IPS-11a (cell line): ENCODE measurements around the gene CHRDL1.

Source experiments
- H3K4me3 ChIP-seq: one replicate; pipeline ENCODE4 v1.5.1; 2013; ENCODE audit warnings: low read depth, low read length, control low read depth

Gene CHRDL1

GRCh38 chrX:110743679-110744340 lies 51.8 kb downstream of the CHRDL1 start:
- no peak overlapping the region for H3K4me3 ChIP-seq

DNA sequence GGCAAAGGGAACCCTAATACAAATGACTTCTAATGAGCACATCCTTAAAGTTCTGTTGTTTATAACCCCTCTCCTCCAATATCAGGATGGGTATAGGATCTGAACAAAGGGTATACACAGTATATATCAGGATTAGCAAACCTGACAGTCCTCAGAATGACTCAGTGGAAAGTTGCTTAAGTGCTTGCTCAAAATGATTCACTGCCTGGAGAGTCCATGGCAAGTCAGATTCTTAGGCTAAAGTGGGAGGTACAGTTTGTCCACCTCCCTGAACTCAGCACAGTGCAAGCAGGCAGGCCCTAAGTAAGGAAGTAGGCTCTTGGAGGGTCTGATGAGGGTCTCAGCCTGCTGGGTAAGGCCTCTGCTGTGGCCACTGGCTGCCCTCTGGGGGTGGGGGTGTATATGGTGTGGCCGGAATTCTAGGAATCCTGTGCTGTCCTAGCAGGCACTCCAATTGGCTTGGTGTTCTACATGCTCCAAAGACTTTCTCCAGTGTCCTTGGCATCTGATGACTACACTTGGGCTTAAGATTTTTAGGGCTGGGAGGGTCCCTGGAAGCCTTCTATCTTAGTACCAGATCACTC lies 54.3 kb downstream of the CHRDL1 start:
- no peak overlapping the region for H3K4me3 ChIP-seq

DNA sequence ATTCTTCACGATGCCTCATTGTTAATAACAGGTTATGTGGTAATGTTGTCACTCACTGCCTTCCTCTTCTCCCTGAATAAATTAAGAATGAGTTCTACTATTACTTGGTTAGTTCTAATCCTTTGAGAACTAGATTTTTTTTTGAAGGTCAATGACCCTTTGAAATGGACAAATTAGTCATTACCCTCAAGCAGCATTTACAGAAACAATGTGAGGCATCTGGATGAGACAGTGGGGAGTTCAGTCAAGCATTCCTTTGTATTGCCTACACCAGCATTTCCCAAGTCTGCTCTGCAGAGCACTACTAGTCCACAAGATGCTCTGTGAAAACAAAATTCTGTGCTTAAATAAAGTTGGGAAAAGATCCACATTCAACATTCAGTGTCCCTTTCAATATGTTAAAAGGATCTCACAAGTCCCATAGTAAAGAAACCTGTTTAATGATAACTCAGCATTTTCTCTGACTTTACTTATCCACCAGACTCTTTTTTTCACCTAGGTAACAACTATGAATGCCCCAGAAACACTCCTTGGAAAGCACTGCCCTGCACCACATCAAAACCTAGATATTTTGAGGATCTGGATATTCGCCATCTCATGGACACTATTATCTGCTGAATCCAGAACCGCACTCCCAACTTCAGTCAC lies 60.6 kb downstream of the CHRDL1 start:
- H3K4me3 ChIP-seq = no peak overlapping the region

GRCh38 chrX:110734271-110734670 lies 61.3 kb downstream of the CHRDL1 start:
- no peak overlapping the region for H3K4me3 ChIP-seq

DNA sequence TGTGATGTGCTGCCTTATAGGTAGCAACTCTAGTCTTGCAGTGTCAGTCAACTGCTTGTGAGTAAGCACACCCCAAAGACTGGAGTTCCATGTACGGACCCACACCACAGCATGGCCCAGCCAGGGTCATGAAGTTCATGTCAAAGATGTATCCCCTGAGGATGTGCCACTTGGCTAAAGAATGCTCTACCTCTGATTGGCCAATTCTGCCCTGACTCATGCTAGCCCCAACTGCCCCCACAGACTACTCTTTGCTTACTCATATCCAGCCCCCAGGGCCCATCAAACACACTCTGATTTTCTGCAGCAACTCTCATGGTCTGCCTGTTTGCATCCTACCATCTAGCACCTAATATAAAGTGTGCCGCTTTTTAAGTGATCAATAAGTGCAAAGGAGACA lies 62.5 kb downstream of the CHRDL1 start:
- H3K4me3 ChIP-seq = no peak overlapping the region

DNA sequence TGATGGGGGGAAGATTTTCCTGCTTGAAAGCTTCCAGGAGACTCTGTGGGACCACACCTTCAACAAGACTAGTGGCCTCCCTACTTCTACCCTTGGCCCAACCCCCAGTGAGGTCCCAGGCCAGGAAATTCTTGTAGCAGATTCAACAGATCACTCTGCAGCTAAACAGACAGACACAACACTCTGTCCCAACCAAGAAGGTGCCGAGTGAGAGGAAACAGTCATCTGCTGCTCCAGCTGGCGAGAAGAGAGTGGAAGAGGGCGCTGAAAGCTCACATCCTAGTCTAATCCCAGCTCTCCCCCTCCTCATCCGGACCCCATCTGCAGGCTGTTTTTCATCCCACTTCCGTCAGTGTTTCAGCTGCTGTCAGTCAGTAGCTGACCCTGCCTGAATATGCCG lies 63.4 kb downstream of the CHRDL1 start:
- no peak overlapping the region for H3K4me3 ChIP-seq

GRCh38 chrX:110723844-110724243 lies 71.8 kb downstream of the CHRDL1 start:
- H3K4me3 ChIP-seq = no peak overlapping the region

- H3K4me3 ChIP-seq = no peak overlapping the region
These were observed 73.5 kb downstream of the CHRDL1 start for GRCh38 chrX:110722135-110722534.

DNA sequence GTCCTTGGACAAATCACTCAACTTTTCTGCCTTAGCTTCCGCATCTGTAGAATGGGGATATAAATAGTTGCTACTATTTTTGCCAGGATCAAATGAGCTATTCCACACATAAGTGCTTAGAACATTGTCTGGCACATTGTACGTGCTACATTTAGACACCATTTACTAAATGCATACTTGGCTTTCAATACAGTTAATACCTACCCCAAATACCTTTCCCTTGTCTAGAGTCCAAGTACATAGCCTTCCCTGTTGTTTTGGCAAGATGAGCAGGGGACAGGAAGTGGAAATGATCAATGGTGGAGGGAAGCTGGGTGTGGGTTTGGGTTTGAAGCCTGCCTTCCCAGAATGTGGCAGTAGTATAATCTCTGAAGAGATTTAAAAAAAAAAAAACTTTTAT lies 82.0 kb downstream of the CHRDL1 start:
- no peak overlapping the region for H3K4me3 ChIP-seq

GRCh38 chrX:110706446-110706845 lies 89.2 kb downstream of the CHRDL1 start:
- no peak overlapping the region for H3K4me3 ChIP-seq

- H3K4me3 ChIP-seq = no peak overlapping the region
These were observed 92.0 kb downstream of the CHRDL1 start for GRCh38 chrX:110703641-110704040.

DNA sequence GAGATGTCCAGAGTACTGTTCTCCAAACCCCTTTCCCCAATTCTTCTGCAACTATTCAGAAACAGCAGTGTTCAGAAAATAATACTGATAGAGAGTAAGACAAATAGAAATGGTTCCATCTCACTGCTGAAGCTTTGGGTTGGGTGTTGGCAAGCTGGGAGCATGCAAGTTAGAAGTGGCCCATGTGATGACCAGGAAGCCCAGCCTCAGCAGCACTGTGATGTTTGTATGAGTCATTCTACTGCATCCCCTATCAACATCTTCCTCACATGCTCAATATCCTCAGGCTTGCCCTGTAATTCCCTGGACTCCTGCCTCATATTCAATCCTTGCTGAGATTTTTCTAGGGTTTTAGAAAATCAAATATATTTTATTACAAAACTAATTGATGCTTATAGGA lies 96.5 kb downstream of the CHRDL1 start:
- no peak overlapping the region for H3K4me3 ChIP-seq

- no peak overlapping the region for H3K4me3 ChIP-seq
These were observed 96.9 kb downstream of the CHRDL1 start for GRCh38 chrX:110698696-110699095.

DNA sequence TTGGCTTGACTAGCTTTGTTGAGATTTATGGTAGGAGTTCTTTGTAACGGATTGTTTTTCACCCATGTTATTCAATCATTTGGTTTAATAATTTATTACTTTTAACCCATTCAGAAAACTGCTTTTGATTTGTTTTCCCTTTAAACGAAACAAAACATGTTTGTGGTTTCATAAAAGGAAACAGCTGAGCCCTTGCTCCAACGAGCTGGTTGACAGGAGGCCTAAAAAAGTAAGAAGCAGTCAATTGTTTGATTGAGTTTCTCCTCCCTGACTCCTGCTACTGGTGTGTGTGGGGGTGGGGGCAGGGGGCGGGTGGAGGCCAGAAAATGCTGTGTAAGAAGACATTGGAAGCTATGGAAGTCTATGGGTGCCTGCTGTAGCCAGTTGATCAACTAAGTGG lies 102.8 kb downstream of the CHRDL1 start:
- H3K4me3 ChIP-seq = no peak overlapping the region

DNA sequence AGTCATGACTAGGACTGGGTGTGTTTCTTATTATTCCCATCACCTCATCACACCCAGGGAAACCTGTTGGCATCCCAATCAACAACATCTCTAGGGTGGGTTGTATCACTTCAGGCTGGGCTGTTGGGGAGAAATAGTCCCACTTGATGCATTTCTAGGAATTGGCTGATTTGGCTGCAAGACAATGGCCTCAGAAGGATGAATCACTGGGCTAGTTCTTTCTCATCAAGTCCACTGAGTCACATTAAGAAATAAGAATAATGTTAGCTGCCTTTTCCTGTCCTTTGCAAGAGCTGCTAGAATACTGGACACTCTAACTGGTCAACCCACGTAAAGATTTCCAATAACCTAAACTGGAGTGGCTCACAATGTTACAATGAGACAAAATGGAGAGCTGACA lies 104.2 kb downstream of the CHRDL1 start:
- H3K4me3 ChIP-seq = no peak overlapping the region

DNA sequence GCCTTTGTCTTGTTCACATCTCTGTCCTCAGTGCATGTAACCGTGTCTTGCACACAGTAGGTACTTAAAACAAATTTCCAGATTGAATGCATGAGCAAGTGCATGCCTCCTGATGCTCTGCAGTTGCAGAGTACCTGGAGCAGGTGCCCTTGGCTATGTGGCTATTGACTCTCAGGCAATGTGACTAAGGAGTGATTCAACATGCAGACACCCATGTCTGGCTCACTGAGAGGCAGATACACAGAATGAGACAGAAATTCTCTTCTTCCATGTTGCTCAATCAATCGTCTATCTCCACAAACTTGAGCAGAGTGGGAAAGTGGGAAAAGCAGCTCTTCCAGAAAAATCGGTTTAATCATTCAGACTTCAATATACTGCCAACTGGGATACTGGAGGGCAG lies 111.0 kb downstream of the CHRDL1 start:
- no peak overlapping the region for H3K4me3 ChIP-seq

GRCh38 chrX:110683925-110684324 lies 111.7 kb downstream of the CHRDL1 start:
- H3K4me3 ChIP-seq = no peak overlapping the region

DNA sequence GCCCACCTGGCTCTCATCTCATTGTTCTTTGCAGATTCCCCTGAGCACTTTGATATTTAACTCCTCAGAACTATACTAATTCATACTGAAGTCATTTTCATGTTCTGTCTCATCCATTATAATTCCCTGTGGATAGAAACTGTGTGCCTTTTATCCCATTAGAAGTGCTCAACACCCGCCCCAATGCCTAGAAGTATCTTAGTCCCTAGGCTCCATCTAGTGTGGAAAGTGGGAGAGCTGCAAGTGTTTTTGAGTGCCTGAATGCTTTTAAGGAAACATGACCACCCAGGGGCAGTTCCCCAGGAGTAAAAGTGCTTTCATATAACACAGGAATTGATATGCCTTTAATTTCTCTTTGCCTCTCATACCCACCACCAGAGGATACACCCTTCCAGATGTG lies 117.0 kb downstream of the CHRDL1 start:
- H3K4me3 ChIP-seq = no peak overlapping the region

DNA sequence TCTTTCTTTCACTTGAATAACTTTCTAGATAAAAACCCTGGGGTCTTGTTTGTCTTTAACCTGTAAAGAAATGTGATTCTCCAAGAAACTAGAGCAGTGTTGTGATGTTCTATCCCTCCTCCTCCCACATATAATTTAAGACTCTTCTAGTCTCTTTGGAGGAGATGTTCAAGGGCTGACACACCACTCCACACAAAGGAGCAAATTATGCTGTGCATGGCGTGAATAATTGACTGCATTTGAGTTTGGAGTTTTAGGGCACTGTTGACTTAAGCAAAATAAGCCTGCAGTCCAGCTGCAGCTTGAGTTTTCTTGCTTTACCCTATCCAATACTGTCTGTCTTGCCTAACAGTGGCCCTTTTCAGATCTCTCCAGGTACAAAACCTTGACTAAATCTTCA lies 119.7 kb downstream of the CHRDL1 start:
- no peak overlapping the region for H3K4me3 ChIP-seq

DNA sequence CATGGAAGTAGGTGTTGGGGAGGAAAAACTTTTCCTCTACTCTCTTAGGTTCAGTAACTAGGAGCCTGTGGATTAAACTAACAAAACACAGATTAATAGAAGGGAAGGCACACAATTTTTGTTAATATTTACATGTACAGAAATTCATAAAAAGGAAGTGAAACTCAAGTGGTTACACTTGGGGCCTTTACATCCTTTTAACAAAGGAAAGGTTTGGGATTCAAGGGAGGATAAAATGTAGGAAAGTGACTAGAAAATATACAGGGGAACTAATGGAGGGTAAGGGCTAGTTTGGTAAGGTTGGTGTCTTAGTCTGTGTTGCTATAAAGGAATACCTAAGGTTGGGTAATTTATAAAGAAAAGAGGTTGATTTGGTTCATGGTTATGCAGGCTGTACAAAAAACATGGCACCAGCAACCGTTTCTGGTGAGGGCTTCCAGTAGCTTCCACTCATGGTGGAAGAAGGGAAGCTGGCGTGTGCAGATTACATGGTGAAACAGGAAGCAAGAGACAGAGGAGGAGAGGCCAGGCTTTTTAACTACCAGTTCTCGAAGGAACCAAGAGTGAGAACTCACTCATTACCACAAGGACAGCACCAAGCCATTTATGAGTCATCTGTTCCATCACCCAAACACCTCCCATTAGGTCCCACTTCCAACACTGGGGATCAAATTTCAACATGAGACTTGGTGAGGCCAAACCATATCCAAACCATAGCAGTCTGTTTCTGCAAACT lies 124.4 kb downstream of the CHRDL1 start:
- no peak overlapping the region for H3K4me3 ChIP-seq

DNA sequence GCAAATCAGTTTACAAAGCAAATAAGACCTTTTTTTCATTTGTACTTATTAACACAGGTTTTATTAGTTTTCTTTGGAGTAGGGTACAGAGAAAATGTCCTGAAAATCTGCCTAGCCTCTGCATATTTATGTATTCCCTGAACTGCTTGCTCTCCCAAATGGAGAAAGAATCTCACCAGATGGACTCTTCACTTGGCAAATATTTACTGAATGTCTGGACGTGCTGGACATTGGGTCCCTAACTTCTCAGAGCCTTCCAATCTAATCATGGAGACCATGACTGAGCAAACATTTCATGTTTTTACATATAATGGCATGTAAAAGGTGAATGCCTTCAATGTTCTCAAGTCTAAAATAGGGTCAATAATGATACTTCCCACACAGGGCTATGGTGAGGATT lies 126.0 kb downstream of the CHRDL1 start:
- H3K4me3 ChIP-seq = no peak overlapping the region

GRCh38 chrX:110667706-110668105 lies 127.9 kb downstream of the CHRDL1 start:
- H3K4me3 ChIP-seq = no peak overlapping the region
